Neural progenitor cell (in vitro differentiated cells): ENCODE measurements around the gene OSBPL1A. TPM values are rescaled to one million over a fixed set of nuclear protein-coding genes. Genes with fewer than 3 reads are reported as not detected.

Experiments
- DNase-seq: peaks from one replicate; pipeline ENCODE4 v3.0.0-alpha.2; 2016; ENCODE audit warnings: low spot score
- H2AFZ ChIP-seq: fragments of 200-600 bp; sonication (generic); replicated peaks from 2 replicates; pipeline ENCODE4 v1.6.1; 2016; ENCODE audit warnings: antibody characterized with exemption
- H3F3A ChIP-seq: fragments of 200-600 bp; sonication (generic); 2 replicates; pipeline ENCODE4 v1.6.1; 2016; ENCODE audit warnings: antibody characterized with exemption, low read depth
- H3K27ac ChIP-seq: fragments of 200-600 bp; sonication (generic); 2 replicates; pipeline ENCODE4 v1.5.1; 2016; ENCODE audit warnings: mild to moderate bottlenecking
- H3K27me3 ChIP-seq: fragments of 200-600 bp; sonication (generic); 2 replicates; pipeline ENCODE4 v1.6.1; 2016; ENCODE audit warnings: mild to moderate bottlenecking, moderate library complexity
- H3K36me3 ChIP-seq: fragments of 200-600 bp; sonication (generic); 2 replicates; pipeline ENCODE4 v1.5.1; 2016
- H3K4me1 ChIP-seq: fragments of 200-600 bp; sonication (generic); 2 replicates; pipeline ENCODE4 v1.6.1; 2016; ENCODE audit warnings: mixed run types
- H3K4me2 ChIP-seq: fragments of 200-600 bp; sonication (generic); 2 replicates; pipeline ENCODE4 v1.6.1; 2016
- H3K4me3 ChIP-seq: fragments of 200-600 bp; sonication (generic); 2 replicates; pipeline ENCODE4 v1.5.1; 2016
- H3K79me2 ChIP-seq: fragments of 200-600 bp; sonication (generic); 2 replicates; pipeline ENCODE4 v1.6.1; 2016; ENCODE audit warnings: low read depth
- H3K9ac ChIP-seq: fragments of 200-600 bp; sonication (generic); 2 replicates; pipeline ENCODE4 v1.6.1; 2016
- H3K9me3 ChIP-seq: fragments of 200-600 bp; sonication (generic); 2 replicates; pipeline ENCODE4 v1.5.1; 2016; ENCODE audit warnings: low read depth
- H4K20me1 ChIP-seq: fragments of 200-600 bp; sonication (generic); 2 replicates; pipeline ENCODE4 v1.6.1; 2016; ENCODE audit warnings: low read depth
- H3K27ac Mint-ChIP-seq: 3 replicates; pipeline ENCODE4 v1.8.0; 2021; ENCODE audit warnings: mixed read lengths
- H3K27me3 Mint-ChIP-seq: 2 replicates; pipeline ENCODE4 v1.8.0; 2022; ENCODE audit warnings: low read depth, mild to moderate bottlenecking, inconsistent platforms, moderate library complexity, mixed read lengths; ENCODE audit not compliant: insufficient read depth
- H3K36me3 Mint-ChIP-seq: 3 replicates; pipeline ENCODE4 v1.8.0; 2021; ENCODE audit warnings: mixed read lengths
- H3K4me1 Mint-ChIP-seq: 3 replicates; pipeline ENCODE4 v1.8.0; 2021; ENCODE audit warnings: mixed read lengths
- H3K4me3 Mint-ChIP-seq: 3 replicates; pipeline ENCODE4 v1.8.0; 2021; ENCODE audit warnings: mild to moderate bottlenecking, moderate library complexity, mixed read lengths
- H3K9me3 Mint-ChIP-seq: 3 replicates; pipeline ENCODE4 v1.8.0; 2020; ENCODE audit warnings: mixed read lengths
- CTCF ChIP-seq: fragments of 200-600 bp; sonication (generic); IDR thresholded peaks from 2 replicates; pipeline ENCODE4 v1.5.1; 2017; ENCODE audit warnings: antibody characterized with exemption, mild to moderate bottlenecking
- EZH2 ChIP-seq: fragments of 200-600 bp; sonication (generic); IDR thresholded peaks from 2 replicates; pipeline ENCODE4 v1.6.1; 2017; ENCODE audit warnings: antibody characterized with exemption, mild to moderate bottlenecking, moderate library complexity
- EZH2phosphoT487 ChIP-seq: fragments of 200-600 bp; sonication (generic); IDR thresholded peaks from 2 replicates; pipeline ENCODE4 v1.6.1; 2017; ENCODE audit warnings: antibody characterized with exemption
- total RNA-seq: library from RNA; depleted of rRNA; stranded (reverse); fragments of >200 nt; gene quantifications from 2 replicates; pipeline ENCODE4 v1.2.3, GENCODE V29; 2015; ENCODE audit warnings: low replicate concordance

Gene OSBPL1A
- total RNA-seq, 1 donor from 2014 or later = 75.0 TPM

- Histone ChIP-seq H3K4me2 (no peak overlapping the region), H3K9me3 (no peaks in the 10 kb centered on the region), H3K27ac (no peak overlapping the region), H3K4me1 (no peaks in the 10 kb centered on the region), H4K20me1 (no peaks in the 10 kb centered on the region), H3K9ac (no peak overlapping the region), H3F3A (peaks cover 4% of the 10 kb centered on the region), H3K79me2 (no peaks in the 10 kb centered on the region), H3K4me3 (no peak overlapping the region), H3K27me3 (no peaks in the 10 kb centered on the region), H2AFZ (no peak overlapping the region), H3K36me3 (no peaks in the 10 kb centered on the region)
- TF ChIP-seq EZH2phosphoT487 (no peak), EZH2 (no peak), CTCF (no peak)
- Mint-ChIP-seq H3K27me3 (peaks cover 3% of the 10 kb centered on the region), H3K27ac (no peak overlapping the region), H3K9me3 (no peaks in the 10 kb centered on the region), H3K4me1 (no peaks in the 10 kb centered on the region), H3K36me3 (peaks cover 12% of the 10 kb centered on the region), H3K4me3 (no peak overlapping the region)
- DNase-seq = no peak
These were observed 76.6 kb downstream of the OSBPL1A start for GRCh38 chr18:24321071-24321470.

DNA sequence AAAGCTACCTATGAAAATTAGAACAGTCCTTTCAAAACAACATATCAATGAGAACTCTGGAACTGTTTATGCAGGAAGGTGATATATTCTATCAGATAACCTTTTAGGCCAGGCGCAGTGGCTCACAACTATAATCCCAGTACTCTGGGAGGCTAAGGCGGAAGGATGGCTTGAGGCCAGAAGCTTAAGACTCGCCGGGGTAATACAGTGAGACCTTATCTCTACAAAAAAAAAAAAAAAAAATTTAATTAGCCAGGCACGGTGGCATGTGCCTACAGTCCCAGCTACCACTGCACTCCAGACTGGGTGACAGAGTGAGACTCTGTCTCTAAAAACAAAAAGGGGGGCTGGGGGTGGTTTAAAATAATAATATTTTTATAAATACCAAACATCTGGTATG, 77.9 kb downstream of the OSBPL1A start:
- H3K36me3 Mint-ChIP-seq = peaks cover 9% of the 10 kb centered on the region
- no peak overlapping the region for H3K27ac Mint-ChIP-seq
- no peak overlapping the region for H3K4me3 Mint-ChIP-seq
- no peaks in the 10 kb centered on the region for H3K9me3 Mint-ChIP-seq
- H3F3A ChIP-seq = peaks cover 8% of the 10 kb centered on the region
- H3K36me3 ChIP-seq = no peaks in the 10 kb centered on the region
- H3K4me1 ChIP-seq = no peaks in the 10 kb centered on the region
- no peaks in the 10 kb centered on the region for H3K4me1 Mint-ChIP-seq
- no peaks in the 10 kb centered on the region for H4K20me1 ChIP-seq
- H3K9me3 ChIP-seq = no peaks in the 10 kb centered on the region
- H3K9ac ChIP-seq = no peak overlapping the region
- no peak overlapping the region for H3K4me2 ChIP-seq
- no peaks in the 10 kb centered on the region for H3K27me3 Mint-ChIP-seq
- no peaks in the 10 kb centered on the region for H3K27me3 ChIP-seq
- no peaks in the 10 kb centered on the region for H3K79me2 ChIP-seq
- H3K4me3 ChIP-seq = no peak overlapping the region
- no peak for TF ChIP-seq EZH2phosphoT487
- no peak for TF ChIP-seq CTCF
- no peak for TF ChIP-seq EZH2
- no peak overlapping the region for H3K27ac ChIP-seq
- no peak overlapping the region for H2AFZ ChIP-seq
- DNase-seq = no peak

- Mint-ChIP-seq H3K9me3 (no peaks in the 10 kb centered on the region), H3K4me3 (no peak overlapping the region), H3K27ac (no peak overlapping the region), H3K4me1 (no peaks in the 10 kb centered on the region), H3K36me3 (peaks cover 17% of the 10 kb centered on the region), H3K27me3 (no peaks in the 10 kb centered on the region)
- H3K36me3 ChIP-seq = no peaks in the 10 kb centered on the region
- no peaks in the 10 kb centered on the region for H3K4me1 ChIP-seq
- H3F3A ChIP-seq = peaks cover 8% of the 10 kb centered on the region
- H4K20me1 ChIP-seq = no peaks in the 10 kb centered on the region
- no peaks in the 10 kb centered on the region for H3K79me2 ChIP-seq
- no peak overlapping the region for H3K27ac ChIP-seq
- H3K9me3 ChIP-seq = no peaks in the 10 kb centered on the region
- no peak for TF ChIP-seq EZH2phosphoT487
- no peak for TF ChIP-seq CTCF
- no peak for TF ChIP-seq EZH2
- no peak overlapping the region for H3K4me2 ChIP-seq
- H3K4me3 ChIP-seq = no peak overlapping the region
- no peak for DNase-seq
- H3K27me3 ChIP-seq = no peaks in the 10 kb centered on the region
- no peak overlapping the region for H3K9ac ChIP-seq
- H2AFZ ChIP-seq = no peak overlapping the region
These were observed 80.3 kb downstream of the OSBPL1A start for GRCh38 chr18:24317370-24317769.

DNA sequence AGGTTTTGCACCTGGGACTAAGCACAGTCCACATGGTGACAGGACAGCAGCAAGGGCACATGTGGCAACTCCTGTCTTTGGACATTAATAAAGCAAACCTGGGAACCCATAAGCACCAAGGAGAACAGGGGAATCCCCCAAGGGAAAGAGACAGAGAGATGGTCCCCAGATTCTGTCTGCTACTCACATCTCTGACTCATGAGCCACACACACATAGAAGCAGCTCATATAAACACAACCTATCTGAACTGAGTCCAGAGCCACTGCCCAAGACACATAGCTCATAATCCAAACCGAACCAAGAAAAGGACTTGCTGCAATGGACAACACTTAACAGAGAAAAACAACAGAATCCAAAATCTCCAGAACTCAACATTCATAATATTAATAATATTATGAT, 82.5 kb downstream of the OSBPL1A start:
- H3K27me3 ChIP-seq = no peaks in the 10 kb centered on the region
- Mint-ChIP-seq H3K27me3 (no peaks in the 10 kb centered on the region), H3K9me3 (no peaks in the 10 kb centered on the region), H3K4me3 (no peak overlapping the region), H3K36me3 (peaks cover 20% of the 10 kb centered on the region), H3K27ac (no peak overlapping the region), H3K4me1 (no peaks in the 10 kb centered on the region)
- H3K9me3 ChIP-seq = no peaks in the 10 kb centered on the region
- H3K4me2 ChIP-seq = no peak overlapping the region
- peaks cover 8% of the 10 kb centered on the region for H3F3A ChIP-seq
- DNase-seq = no peak
- H4K20me1 ChIP-seq = no peaks in the 10 kb centered on the region
- no peak overlapping the region for H3K9ac ChIP-seq
- no peak overlapping the region for H2AFZ ChIP-seq
- no peak overlapping the region for H3K4me3 ChIP-seq
- TF ChIP-seq CTCF (no peak), EZH2 (no peak), EZH2phosphoT487 (no peak)
- H3K79me2 ChIP-seq = no peaks in the 10 kb centered on the region
- no peaks in the 10 kb centered on the region for H3K4me1 ChIP-seq
- H3K36me3 ChIP-seq = peaks cover 6% of the 10 kb centered on the region
- no peak overlapping the region for H3K27ac ChIP-seq
